Suprapubic skin (tissue), 4 donors: ENCODE data around the gene ABRAXAS1. TPM values are rescaled to one million over a fixed set of nuclear protein-coding genes. Genes with fewer than 3 reads are reported as not detected.
"Not testable (repeated sequence)": the region's sequence is repeated elsewhere in the genome, so short reads cannot be mapped to it uniquely, and the experiment has no call there.

Experiments
- DNase-seq, 2 donors: peaks; one replicate each; pipeline ENCODE4 v3.0.0-alpha.2; 2019; ENCODE audit warnings: low spot score in 2 of 2
- H3K27ac ChIP-seq: fragments of 200-600 bp; sonication (generic); one replicate; pipeline ENCODE4 v1.5.1; 2019
- H3K27me3 ChIP-seq: fragments of 200-600 bp; sonication (generic); one replicate; pipeline ENCODE4 v1.5.1; 2019
- H3K36me3 ChIP-seq: fragments of 200-600 bp; sonication (generic); one replicate; pipeline ENCODE4 v1.5.1; 2019
- H3K4me1 ChIP-seq: fragments of 200-600 bp; sonication (generic); one replicate; pipeline ENCODE4 v1.5.1; 2019
- H3K4me3 ChIP-seq: fragments of 200-600 bp; sonication (generic); one replicate; pipeline ENCODE4 v1.5.1; 2019; ENCODE audit warnings: mild to moderate bottlenecking
- H3K9me3 ChIP-seq: fragments of 200-600 bp; sonication (generic); one replicate; pipeline ENCODE4 v1.5.1; 2019
- CTCF ChIP-seq, 2 donors: fragments of 200-600 bp in 1 of 2; fragments of 450-650 bp in 1 of 2; sonication (generic) in 1 of 2; IDR thresholded peaks; one replicate each; pipeline ENCODE4 v1.5.1; 2016 to 2019; ENCODE audit warnings: antibody characterized with exemption in 2 of 2, mild to moderate bottlenecking in 1 of 2, moderate library complexity in 1 of 2
- EP300 ChIP-seq: sonication (generic); formaldehyde crosslinking; IDR thresholded peaks from one replicate; pipeline ENCODE4 v1.6.1; 2017; ENCODE audit warnings: antibody characterized with exemption
- POLR2A ChIP-seq, 2 donors: fragments of 450-650 bp; IDR thresholded peaks; one replicate each; pipeline ENCODE4 v1.6.1; 2017; ENCODE audit warnings: antibody characterized with exemption in 2 of 2, mild to moderate bottlenecking in 2 of 2, moderate library complexity in 2 of 2
- POLR2AphosphoS5 ChIP-seq, 3 donors: sonication (generic); formaldehyde crosslinking; IDR thresholded peaks; one replicate each; pipeline ENCODE4 v1.6.1; 2017; ENCODE audit warnings: antibody characterized with exemption in 3 of 3
- WGBS: methylation state at CpG from one replicate; pipeline ENCODE4 v1.1.5; 2018; 5-methylcytosine and 5-hydroxymethylcytosine counted together
- total RNA-seq, 4 donors: library from RNA; depleted of rRNA; stranded (reverse); fragments of >200 nt; gene quantifications; one replicate each; pipeline ENCODE4 v1.1.0, GENCODE V29; 2016

ABRAXAS1 gene
- total RNA-seq, 4 donors from 2014 or later: 6.5 to 11.4 (median 10.3) TPM

DNA sequence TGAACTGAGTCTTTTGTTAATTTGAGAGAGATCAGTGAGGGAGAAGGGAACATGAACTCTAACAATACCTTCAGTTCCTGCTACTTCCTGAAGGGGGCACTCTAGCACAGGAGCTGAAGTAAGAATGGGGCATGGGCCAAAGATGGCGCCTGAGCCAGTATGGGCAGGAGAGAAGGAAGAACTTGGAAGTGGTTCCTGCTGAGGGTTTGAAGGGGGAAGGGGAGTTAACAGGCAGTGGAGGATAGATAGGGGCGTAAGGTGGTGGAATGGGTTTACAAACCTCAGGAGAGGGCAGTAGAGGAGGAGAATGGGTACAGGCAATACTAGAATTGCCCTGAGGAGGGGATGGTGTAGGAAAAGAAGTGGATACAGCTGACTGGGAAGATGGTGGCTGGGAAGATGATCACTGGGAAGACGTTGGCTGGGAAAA lies 24.3 kb upstream of the ABRAXAS1 start:
- not testable (repeated sequence) for H3K27ac ChIP-seq, H3K4me3 ChIP-seq, H3K27me3 ChIP-seq, H3K4me1 ChIP-seq, H3K36me3 ChIP-seq, H3K9me3 ChIP-seq
- DNase-seq: peak; percentile 68 to 81
- WGBS: 67% methylated on average over 3 of the region's 3 CpGs
- TF ChIP-seq CTCF (IDR thresholded peaks at IDR 0.05): peak; percentile 69 to 72

- no peak overlapping the region for H3K27ac ChIP-seq
- no peaks in the 10 kb centered on the region for H3K27me3 ChIP-seq
- no peak overlapping the region for H3K4me3 ChIP-seq
- no peaks in the 10 kb centered on the region for H3K36me3 ChIP-seq
- H3K9me3 ChIP-seq: no peaks in the 10 kb centered on the region
- H3K4me1 ChIP-seq: no peaks in the 10 kb centered on the region
- DNase-seq: no peak
- 84% methylated on average over 10 of the region's 10 CpGs for WGBS
- TF ChIP-seq EP300: no peak
- TF ChIP-seq CTCF (IDR thresholded peaks at IDR 0.05): no peak
- TF ChIP-seq POLR2A (IDR thresholded peaks at IDR 0.05): no peak
- TF ChIP-seq POLR2AphosphoS5 (IDR thresholded peaks at IDR 0.05): no peak
Observed at GRCh38 chr4:83504996-83505395, 20.1 kb upstream of the ABRAXAS1 start.

DNA sequence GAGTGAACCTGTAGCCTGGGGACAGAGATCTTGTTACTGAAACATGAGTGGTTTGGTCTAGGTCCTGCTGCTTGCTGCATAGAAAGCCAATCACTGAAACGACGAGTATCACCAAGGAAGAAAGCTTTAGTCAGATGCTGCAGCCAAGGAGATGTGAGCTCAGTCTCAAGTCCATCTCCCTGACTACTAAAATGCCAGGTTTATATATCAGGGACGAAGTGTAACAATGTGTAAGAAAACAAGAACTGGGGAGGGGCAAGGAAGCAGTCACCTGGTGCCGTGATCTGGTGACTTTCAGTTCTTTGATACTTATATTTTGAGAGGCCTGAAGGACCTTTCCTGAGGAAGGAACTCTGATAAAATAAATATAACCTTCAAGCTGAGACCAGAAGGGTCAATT lies 19.6 kb upstream of the ABRAXAS1 start:
- TF ChIP-seq CTCF (IDR thresholded peaks at IDR 0.05) (no peak), EP300 (no peak), POLR2AphosphoS5 (IDR thresholded peaks at IDR 0.05) (no peak), POLR2A (IDR thresholded peaks at IDR 0.05) (no peak)
- Histone ChIP-seq H3K27me3 (no peaks in the 10 kb centered on the region), H3K36me3 (no peaks in the 10 kb centered on the region), H3K4me1 (no peaks in the 10 kb centered on the region), H3K9me3 (no peaks in the 10 kb centered on the region), H3K4me3 (no peak overlapping the region), H3K27ac (no peak overlapping the region)
- WGBS: 66% methylated on average over 4 of the region's 4 CpGs
- no peak for DNase-seq

DNA sequence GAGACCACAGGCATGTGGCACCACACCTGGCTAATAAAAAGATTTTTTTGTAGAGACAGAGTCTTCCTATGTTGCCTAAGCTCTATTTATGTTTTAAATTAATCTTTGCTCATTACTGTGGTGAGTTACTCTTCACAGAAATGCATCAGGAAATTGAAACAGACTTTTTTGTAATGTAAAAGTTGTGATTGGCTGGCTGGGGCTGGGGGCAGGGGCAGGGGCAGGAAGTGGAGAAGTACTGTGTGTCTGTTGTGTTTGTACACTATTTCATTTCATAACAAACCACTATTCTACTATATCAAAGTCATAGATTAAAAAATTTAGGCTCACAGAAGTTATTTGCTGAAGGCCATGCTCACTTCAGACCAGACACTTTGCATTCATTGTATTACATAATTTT lies 19.1 kb upstream of the ABRAXAS1 start:
- H3K36me3 ChIP-seq: no peaks in the 10 kb centered on the region
- no peaks in the 10 kb centered on the region for H3K27me3 ChIP-seq
- no peaks in the 10 kb centered on the region for H3K9me3 ChIP-seq
- DNase-seq: no peak
- no peak overlapping the region for H3K4me3 ChIP-seq
- TF ChIP-seq CTCF (IDR thresholded peaks at IDR 0.05) (no peak), EP300 (no peak)
- no peak overlapping the region for H3K27ac ChIP-seq
- no peaks in the 10 kb centered on the region for H3K4me1 ChIP-seq

GRCh38 chr4:83501671-83502070 lies 16.8 kb upstream of the ABRAXAS1 start:
- H3K27me3 ChIP-seq, H3K4me3 ChIP-seq, DNase-seq, H3K9me3 ChIP-seq, H3K27ac ChIP-seq, H3K4me1 ChIP-seq, H3K36me3 ChIP-seq: not testable (repeated sequence)
- WGBS: 92% methylated on average over 3 of the region's 3 CpGs

DNA sequence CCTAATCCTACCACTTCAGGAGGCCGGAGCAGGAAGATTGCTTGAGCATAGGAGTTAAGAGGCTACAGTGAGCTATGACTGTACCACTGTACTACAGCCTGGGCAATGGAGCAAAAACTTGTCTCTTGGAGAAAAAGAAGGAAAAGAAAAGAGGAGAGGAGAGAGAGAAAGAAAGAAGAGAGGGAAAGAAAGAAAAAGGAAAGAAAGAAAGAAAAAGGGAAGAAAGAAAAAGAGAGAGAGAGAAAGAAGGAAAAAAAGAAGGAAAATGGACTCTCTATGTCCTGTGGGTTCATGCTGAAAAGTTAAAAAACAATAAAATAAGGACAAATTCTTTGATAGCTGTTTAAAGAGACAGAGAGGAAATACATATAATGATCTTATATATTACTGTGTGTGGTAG lies 13.3 kb upstream of the ABRAXAS1 start:
- no peaks in the 10 kb centered on the region for H3K4me1 ChIP-seq
- no peak overlapping the region for H3K27ac ChIP-seq
- TF ChIP-seq POLR2AphosphoS5 (IDR thresholded peaks at IDR 0.05) (no peak), POLR2A (IDR thresholded peaks at IDR 0.05) (no peak), CTCF (IDR thresholded peaks at IDR 0.05) (no peak), EP300 (no peak)
- H3K36me3 ChIP-seq: no peaks in the 10 kb centered on the region
- 89% methylated on average over 1 of the region's 1 CpG for WGBS
- H3K4me3 ChIP-seq: no peak overlapping the region
- no peak for DNase-seq
- H3K27me3 ChIP-seq: no peaks in the 10 kb centered on the region
- H3K9me3 ChIP-seq: no peaks in the 10 kb centered on the region

DNA sequence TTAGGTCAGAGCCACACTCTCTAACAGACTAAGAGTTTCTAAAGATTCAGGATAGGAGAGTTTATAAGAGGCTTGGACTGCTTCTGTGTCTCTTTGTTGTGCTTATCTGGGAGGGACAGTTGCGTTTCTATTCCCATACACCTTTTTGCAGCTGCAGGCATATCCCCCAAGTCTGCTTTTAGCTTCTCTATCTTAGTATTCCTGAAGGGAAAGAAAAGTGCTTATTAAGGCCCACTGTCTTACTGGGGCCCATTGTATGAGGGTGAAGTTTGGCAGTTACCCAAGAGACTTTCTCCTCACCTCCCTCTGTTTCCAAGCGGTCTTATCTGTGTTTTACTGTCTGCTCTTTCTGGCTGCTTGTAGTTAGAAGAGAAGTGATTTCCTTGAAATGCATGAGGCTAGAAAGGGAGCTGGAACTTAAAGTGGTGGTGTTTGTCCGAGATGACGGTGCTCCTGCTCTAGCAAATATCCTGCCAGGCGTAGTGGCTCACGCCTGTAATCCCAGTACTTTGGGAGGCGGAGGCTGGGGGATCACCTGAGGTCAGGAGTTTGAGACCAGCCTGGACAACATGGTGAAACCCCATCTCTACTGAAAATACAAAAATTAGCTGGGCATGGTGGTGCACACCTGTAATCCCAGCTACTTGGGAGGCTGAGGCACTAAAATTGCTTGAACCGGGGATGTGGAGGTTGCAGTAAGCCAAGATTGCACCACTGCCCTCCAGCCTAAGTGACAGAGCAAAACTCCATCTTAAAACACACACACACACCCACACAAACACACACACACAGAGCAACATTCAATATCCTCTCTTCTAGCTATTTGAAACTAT lies 11.4 kb upstream of the ABRAXAS1 start:
- not testable (repeated sequence) for H3K36me3 ChIP-seq, DNase-seq, H3K4me1 ChIP-seq, H3K4me3 ChIP-seq, H3K27me3 ChIP-seq, H3K27ac ChIP-seq, H3K9me3 ChIP-seq
- 92% methylated on average over 8 of the region's 8 CpGs for WGBS
